Transverse colon (tissue), 4 donors: ENCODE measurements around the gene IL36RN. TPM values are rescaled to one million over a fixed set of nuclear protein-coding genes. Genes with fewer than 3 reads are reported as not detected.

Source experiments
- DNase-seq: peaks from one replicate; pipeline ENCODE4 v3.0.0-alpha.2; 2019
- H3K27ac ChIP-seq, 4 donors: fragments of 200-600 bp; sonication (generic); 2 replicates each; pipeline ENCODE4 v1.5.1; 2016 to 2018; ENCODE audit warnings: inconsistent platforms in 4 of 4
- H3K27me3 ChIP-seq: fragments of 200-600 bp; sonication (generic); 2 replicates; pipeline ENCODE4 v1.5.1; 2017; ENCODE audit warnings: inconsistent platforms
- H3K36me3 ChIP-seq, 4 donors: fragments of 200-600 bp; sonication (generic); 2 replicates each; pipeline ENCODE4 v1.5.1; 2017 to 2019; ENCODE audit warnings: inconsistent platforms in 4 of 4
- H3K4me1 ChIP-seq, 4 donors: fragments of 200-600 bp; sonication (generic); 2 replicates each; pipeline ENCODE4 v1.5.1; 2017 to 2020; ENCODE audit warnings: inconsistent platforms in 4 of 4
- H3K4me3 ChIP-seq, 4 donors: fragments of 200-600 bp; sonication (generic); 1 replicate in 1 of 4; 2 replicates in 3 of 4; pipeline versions ENCODE4 v1.5.1 to v1.6.1; 2017 to 2019; ENCODE audit warnings: inconsistent platforms in 4 of 4
- H3K9me3 ChIP-seq, 2 donors: fragments of 200-600 bp; sonication (generic); 2 replicates each; pipeline ENCODE4 v1.5.1; 2017 to 2019; ENCODE audit warnings: inconsistent platforms in 2 of 2
- EP300 ChIP-seq: sonication (generic); formaldehyde crosslinking; IDR thresholded peaks from one replicate; pipeline ENCODE4 v1.6.1; 2017; ENCODE audit warnings: antibody characterized with exemption, low read depth
- POLR2A ChIP-seq: fragments of 450-650 bp; IDR thresholded peaks from one replicate; pipeline ENCODE4 v1.6.1; 2016; ENCODE audit warnings: antibody characterized with exemption, mild to moderate bottlenecking, moderate library complexity
- POLR2AphosphoS5 ChIP-seq, 3 donors: sonication (generic); formaldehyde crosslinking; IDR thresholded peaks; one replicate each; pipeline ENCODE4 v1.6.1; 2016; ENCODE audit warnings: antibody characterized with exemption in 3 of 3
- WGBS, 2 donors: methylation state at CpG; one replicate each; pipeline ENCODE4 v1.1.5; 2018; ENCODE audit warnings: low coverage in 1 of 2; 5-methylcytosine and 5-hydroxymethylcytosine counted together
- in situ Hi-C, 4 donors: fragments of 200-750 bp; cut with MboI; loops; one replicate each; pipeline versions ENCODE4 v1.15.0 to v1.15.1; 2017; ENCODE audit warnings: low sequenced_read_pairs in 3 of 4, low pct_ligation_motif_present in 1 of 4, low pct_unique_long_range_greater_than_20kb in 1 of 4
- intact Hi-C: fragments of 100-400 bp; cut with DNase I; formaldehyde crosslinking; loops from one replicate; pipeline ENCODE4 v1.15.1; 2023; ENCODE audit warnings: low total_unique reads
- total RNA-seq, 4 donors: library from RNA; depleted of rRNA; stranded (reverse); fragments of >200 nt; gene quantifications; one replicate each; pipeline ENCODE4 v1.1.0, GENCODE V29; 2016
- TF ChIP-seq, protein P1 (sequence below), 5 experiments: fragments of 200-600 bp in 3 of 5; fragments of 450-650 bp in 2 of 5; sonication (generic) in 3 of 5; IDR thresholded peaks; 1 replicate in 2 of 5; 2 replicates in 3 of 5; pipeline ENCODE4 v1.5.1; 2016 to 2017; ENCODE audit warnings: antibody characterized with exemption in 5 of 5, inconsistent platforms in 3 of 5, mild to moderate bottlenecking in 2 of 5, moderate library complexity in 1 of 5

IL36RN gene
- total RNA-seq, 4 donors from 2014 or later: not detected

DNA sequence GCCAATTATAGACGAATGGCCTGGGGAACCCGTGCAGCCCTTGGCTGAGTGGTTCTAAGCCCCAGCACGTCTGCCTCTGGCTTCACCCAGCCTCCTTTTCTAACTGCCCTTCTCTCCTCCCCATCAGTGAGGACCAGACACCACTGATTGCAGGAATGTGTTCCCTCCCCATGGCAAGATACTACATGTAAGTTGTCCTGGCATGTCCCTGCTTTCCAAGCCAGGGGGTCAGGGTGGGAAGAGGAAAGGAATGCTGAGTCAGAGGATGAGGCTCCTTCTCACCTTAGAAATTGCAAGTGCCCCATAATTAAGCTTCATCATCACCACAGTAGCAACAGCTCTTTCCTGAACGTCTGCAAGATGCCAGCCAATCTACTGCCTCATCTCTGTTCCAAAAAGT lies 13.6 kb downstream of the IL36RN start:
- WGBS, 2 donors: 71% methylated on average over 4 of the region's 4 CpGs; no CpG with 5 or more reads in 1 of the 2 donors
- Histone ChIP-seq H3K27ac (no peak overlapping the region), H3K9me3 (no peaks in the 10 kb centered on the region), H3K27me3 (no peaks in the 10 kb centered on the region), H3K4me3 (no peak overlapping the region), H3K36me3 (no peaks in the 10 kb centered on the region), H3K4me1 (no peaks in the 10 kb centered on the region)
- no peak for DNase-seq
- TF ChIP-seq POLR2A (no peak), POLR2AphosphoS5 (IDR thresholded peaks at IDR 0.05) (no peak), EP300 (no peak)
- TF ChIP-seq, protein P1, sequence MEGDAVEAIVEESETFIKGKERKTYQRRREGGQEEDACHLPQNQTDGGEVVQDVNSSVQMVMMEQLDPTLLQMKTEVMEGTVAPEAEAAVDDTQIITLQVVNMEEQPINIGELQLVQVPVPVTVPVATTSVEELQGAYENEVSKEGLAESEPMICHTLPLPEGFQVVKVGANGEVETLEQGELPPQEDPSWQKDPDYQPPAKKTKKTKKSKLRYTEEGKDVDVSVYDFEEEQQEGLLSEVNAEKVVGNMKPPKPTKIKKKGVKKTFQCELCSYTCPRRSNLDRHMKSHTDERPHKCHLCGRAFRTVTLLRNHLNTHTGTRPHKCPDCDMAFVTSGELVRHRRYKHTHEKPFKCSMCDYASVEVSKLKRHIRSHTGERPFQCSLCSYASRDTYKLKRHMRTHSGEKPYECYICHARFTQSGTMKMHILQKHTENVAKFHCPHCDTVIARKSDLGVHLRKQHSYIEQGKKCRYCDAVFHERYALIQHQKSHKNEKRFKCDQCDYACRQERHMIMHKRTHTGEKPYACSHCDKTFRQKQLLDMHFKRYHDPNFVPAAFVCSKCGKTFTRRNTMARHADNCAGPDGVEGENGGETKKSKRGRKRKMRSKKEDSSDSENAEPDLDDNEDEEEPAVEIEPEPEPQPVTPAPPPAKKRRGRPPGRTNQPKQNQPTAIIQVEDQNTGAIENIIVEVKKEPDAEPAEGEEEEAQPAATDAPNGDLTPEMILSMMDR (IDR thresholded peaks at IDR 0.05): no peak
- in situ Hi-C loops (no loop called here), intact Hi-C loops (no loop called here)

DNA sequence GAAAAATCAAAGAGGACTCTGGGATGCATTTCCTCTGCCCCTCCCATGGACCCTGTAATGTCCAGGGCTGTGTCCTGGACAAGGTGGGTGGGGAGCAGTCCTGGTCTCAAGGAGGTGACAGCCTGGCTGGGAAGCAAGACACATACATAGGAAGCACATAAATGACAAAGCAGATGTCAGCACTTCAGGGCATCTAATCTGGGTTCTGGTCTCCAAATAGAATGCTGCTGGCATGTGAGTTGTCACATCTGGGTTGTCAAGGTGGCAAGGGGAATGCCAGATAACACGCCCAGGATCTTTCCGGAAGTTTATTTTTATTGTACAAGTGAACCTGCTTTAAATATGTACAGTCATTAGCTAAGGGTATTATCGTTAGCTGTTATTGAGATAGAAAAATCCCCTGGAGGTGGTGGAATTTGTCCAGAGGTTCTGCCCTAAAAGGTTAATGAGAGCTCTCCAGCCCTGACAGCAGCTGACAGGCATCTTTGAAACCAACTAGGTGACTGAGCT lies 14.4 kb downstream of the IL36RN start:
- no peak for TF ChIP-seq EP300
- no peaks in the 10 kb centered on the region for H3K27me3 ChIP-seq
- no peak overlapping the region for H3K27ac ChIP-seq
- no peak for DNase-seq
- no peaks in the 10 kb centered on the region for H3K36me3 ChIP-seq
- H3K9me3 ChIP-seq: no peaks in the 10 kb centered on the region
- in situ Hi-C loops (no loop called here), intact Hi-C loops (no loop called here)
- H3K4me3 ChIP-seq: no peak overlapping the region
- WGBS, 2 donors: 81% methylated on average over 2 of the region's 3 CpGs
- H3K4me1 ChIP-seq: peaks cover 0 to 2% (median 0%) of the 10 kb centered on the region in 4 donors

DNA sequence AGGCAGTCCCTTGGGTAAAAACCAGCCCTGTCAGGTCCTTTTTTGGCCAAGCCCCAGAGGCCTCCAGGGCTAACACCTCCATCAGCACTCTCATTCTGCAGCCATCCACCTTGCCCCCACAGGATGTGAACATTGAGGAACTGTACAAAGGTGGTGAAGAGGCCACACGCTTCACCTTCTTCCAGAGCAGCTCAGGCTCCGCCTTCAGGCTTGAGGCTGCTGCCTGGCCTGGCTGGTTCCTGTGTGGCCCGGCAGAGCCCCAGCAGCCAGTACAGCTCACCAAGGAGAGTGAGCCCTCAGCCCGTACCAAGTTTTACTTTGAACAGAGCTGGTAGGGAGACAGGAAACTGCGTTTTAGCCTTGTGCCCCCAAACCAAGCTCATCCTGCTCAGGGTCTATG lies 16.0 kb downstream of the IL36RN start:
- intact Hi-C loops: no loop called here
- TF ChIP-seq POLR2A (no peak), EP300 (no peak), POLR2AphosphoS5 (IDR thresholded peaks at IDR 0.05) (no peak)
- TF ChIP-seq, protein P1 (IDR thresholded peaks at IDR 0.05): no peak
- Histone ChIP-seq H3K27ac (no peak overlapping the region), H3K9me3 (no peaks in the 10 kb centered on the region), H3K4me1 (peaks cover 0 to 4% (median 0%) of the 10 kb centered on the region in 4 donors), H3K4me3 (no peak overlapping the region), H3K36me3 (no peaks in the 10 kb centered on the region), H3K27me3 (no peaks in the 10 kb centered on the region)
- in situ Hi-C loops: no loop called here
- DNase-seq: no peak
- WGBS, 2 donors: 73% methylated on average over 5 of the region's 5 CpGs; no CpG with 5 or more reads in 1 of the 2 donors

DNA sequence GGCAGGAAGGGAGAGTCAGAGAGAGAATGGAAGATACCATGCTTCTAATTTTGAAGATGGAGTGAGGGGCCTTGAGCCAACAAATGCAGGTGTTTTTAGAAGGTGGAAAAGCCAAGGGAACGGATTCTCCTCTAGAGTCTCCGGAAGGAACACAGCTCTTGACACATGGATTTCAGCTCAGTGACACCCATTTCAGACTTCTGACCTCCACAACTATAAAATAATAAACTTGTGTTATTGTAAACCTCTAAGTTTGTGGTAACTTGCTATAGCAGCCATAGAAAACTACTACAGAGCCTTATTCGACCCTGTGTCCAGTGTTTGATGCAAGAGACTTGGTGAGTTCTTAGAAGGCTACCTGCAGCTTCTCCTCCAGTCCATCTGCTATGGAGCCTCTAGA lies 16.6 kb downstream of the IL36RN start:
- WGBS, 2 donors: 74 to 80% methylated on average over 1 to 3 of the region's 3 CpGs
- H3K4me3 ChIP-seq: no peak overlapping the region
- TF ChIP-seq EP300 (no peak), POLR2A (no peak), POLR2AphosphoS5 (IDR thresholded peaks at IDR 0.05) (no peak)
- TF ChIP-seq, protein P1 (IDR thresholded peaks at IDR 0.05): no peak
- H3K9me3 ChIP-seq: no peaks in the 10 kb centered on the region
- peaks cover 0 to 4% (median 0%) of the 10 kb centered on the region in 4 donors for H3K4me1 ChIP-seq
- intact Hi-C loops: no loop called here
- no peaks in the 10 kb centered on the region for H3K36me3 ChIP-seq
- in situ Hi-C loops: no loop called here
- H3K27me3 ChIP-seq: no peaks in the 10 kb centered on the region
- no peak for DNase-seq
- no peak overlapping the region for H3K27ac ChIP-seq

DNA sequence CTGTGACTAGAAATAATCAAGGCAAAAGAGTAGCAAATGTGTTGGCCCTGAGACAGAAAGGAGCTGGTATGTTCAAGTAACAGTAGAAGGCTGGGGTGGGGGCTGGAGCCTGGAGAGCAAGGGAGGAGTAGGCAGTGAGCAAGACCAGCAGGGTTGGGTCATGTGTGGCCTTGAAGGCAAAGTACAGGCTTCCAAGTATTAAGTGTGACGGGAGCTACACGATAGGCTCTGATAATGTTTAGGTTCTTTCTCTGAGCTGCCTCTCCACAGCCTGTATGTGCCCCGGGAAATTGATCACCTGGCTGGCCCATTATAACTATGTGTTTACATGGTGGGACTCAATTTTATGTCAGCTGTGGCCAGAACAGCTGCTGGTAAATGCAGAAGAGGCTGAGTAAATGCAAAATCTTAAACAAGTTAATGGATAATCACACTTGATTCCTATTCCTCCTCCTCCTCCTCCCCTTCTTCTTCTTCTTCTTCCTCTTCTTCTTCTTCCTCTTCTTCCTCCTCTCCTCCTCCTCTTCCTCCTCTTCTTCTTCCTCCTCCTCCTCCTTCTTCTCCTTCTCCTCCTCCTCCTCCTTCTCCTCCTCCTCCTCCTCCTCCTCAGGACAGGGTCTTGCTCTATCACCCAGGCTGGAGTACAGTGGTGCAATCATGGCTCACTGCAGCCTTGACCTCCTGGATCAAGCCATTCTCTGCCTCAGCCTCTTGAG lies 18.1 kb downstream of the IL36RN start:
- H3K27me3 ChIP-seq: no peaks in the 10 kb centered on the region
- DNase-seq: no peak
- H3K27ac ChIP-seq: no peak overlapping the region
- intact Hi-C loops (no loop called here), in situ Hi-C loops (no loop called here)
- peaks cover 0 to 4% (median 0%) of the 10 kb centered on the region in 4 donors for H3K4me1 ChIP-seq
- TF ChIP-seq POLR2A (no peak), POLR2AphosphoS5 (IDR thresholded peaks at IDR 0.05) (no peak), EP300 (no peak)
- no peaks in the 10 kb centered on the region for H3K36me3 ChIP-seq
- WGBS, 2 donors: 72% methylated on average over 3 of the region's 3 CpGs; no CpG with 5 or more reads in 1 of the 2 donors
- no peaks in the 10 kb centered on the region for H3K9me3 ChIP-seq
- no peak overlapping the region for H3K4me3 ChIP-seq
